ENCODE measurements around the gene ELMO1. TPM values are rescaled to one million over a fixed set of nuclear protein-coding genes. Genes with fewer than 3 reads are reported as not detected.
A peak's percentile ranks its signal among the peaks of the same experiment; 100 is the strongest.

ELMO1 gene
- total and polyA plus RNA-seq, 4 donors: 6.7 to 51.5 (median 14.8) TPM

DNA sequence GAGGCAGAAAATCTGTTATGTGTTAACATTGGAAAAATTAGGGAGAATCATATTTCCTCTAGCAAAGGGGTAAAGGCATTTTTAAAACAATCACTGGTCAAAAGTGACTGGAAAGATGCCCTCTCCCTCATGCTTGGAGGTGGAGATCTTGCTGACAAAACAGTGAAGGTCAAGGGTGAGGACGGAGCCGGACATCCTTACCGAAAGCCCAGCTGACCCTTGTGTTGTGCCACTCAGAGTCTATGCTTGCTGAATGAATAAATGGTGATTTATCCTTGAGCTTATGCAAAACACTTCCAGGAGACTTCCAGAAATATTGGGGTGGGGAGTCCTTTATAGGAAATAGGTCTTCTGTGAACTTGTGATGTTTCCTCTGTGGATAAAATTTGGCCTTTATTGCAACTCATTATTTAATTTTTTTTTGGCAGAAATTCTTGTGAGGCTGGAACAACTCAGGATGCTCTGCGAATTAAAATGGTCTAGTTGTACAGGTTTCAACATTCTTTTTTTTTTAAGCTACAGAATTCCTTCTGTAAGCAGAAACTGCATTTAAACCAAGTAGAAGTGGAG lies 28.3 kb upstream of the ELMO1 start:
- Histone ChIP-seq H3K27me3 (ENCODE audit: control insufficient read depth in 4 of 4, insufficient read depth in 4 of 4, low read length in 3 of 4) (no peaks in the 10 kb centered on the region), H3K4me1 (ENCODE audit: control insufficient read depth in 4 of 4, insufficient read depth in 4 of 4, low read length in 3 of 4) (no peaks in the 10 kb centered on the region), H3K36me3 (ENCODE audit: control insufficient read depth in 4 of 4, insufficient read depth in 3 of 4, low read depth in 1 of 4, low read length in 3 of 4) (no peaks in the 10 kb centered on the region), H3K9ac (ENCODE audit: low read depth in 1 of 2, low read length in 2 of 2) (no peak overlapping the region), H3K9me3 (ENCODE audit: control insufficient read depth in 4 of 4, low read length in 3 of 4) (no peaks in the 10 kb centered on the region), H3K4me3 (ENCODE audit: low read depth in 1 of 3, low read length in 3 of 3) (no peak overlapping the region), H3K27ac (ENCODE audit: low read depth in 1 of 2, low read length in 2 of 2) (no peak overlapping the region)
- no peak for DNase-seq (ENCODE audit: low spot score)
- WGBS: 73% methylated on average over 4 of the region's 4 CpGs
- TF ChIP-seq YY1 (IDR thresholded peaks at IDR 0.05) (no peak), NR2F2 (IDR thresholded peaks at IDR 0.05) (peak; percentile 89)

DNA sequence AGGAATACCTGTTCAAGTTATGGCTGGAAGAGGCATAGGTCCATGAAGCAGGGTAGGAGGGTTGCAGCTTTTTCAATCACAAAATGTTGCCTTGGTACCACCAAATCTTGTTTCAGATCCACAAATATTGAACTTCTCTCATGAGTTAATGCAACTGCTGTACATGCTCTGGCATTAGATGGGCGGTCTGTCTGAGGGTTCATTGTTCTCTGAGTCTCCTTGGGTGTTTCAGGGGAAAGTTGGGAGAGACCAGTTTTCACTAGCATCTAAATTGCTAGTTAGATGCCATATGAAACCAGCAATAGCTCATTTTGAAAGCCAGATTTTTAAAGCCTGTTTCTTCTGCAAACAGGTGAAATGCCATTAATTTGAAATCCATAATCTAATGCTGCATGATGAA lies 27.8 kb upstream of the ELMO1 start:
- no peak for DNase-seq (ENCODE audit: low spot score)
- TF ChIP-seq TAF1 (conservative IDR thresholded peaks at IDR 0.05) (no peak), FOXA1 (IDR thresholded peaks at IDR 0.05) (no peak)
- Histone ChIP-seq H3K36me3 (ENCODE audit: control insufficient read depth in 4 of 4, insufficient read depth in 3 of 4, low read depth in 1 of 4, low read length in 3 of 4) (no peaks in the 10 kb centered on the region), H3K4me3 (ENCODE audit: low read depth in 1 of 3, low read length in 3 of 3) (no peak overlapping the region), H3K9me3 (ENCODE audit: control insufficient read depth in 4 of 4, low read length in 3 of 4) (no peaks in the 10 kb centered on the region), H3K9ac (ENCODE audit: low read depth in 1 of 2, low read length in 2 of 2) (no peak overlapping the region), H3K27ac (ENCODE audit: low read depth in 1 of 2, low read length in 2 of 2) (no peak overlapping the region), H3K27me3 (ENCODE audit: control insufficient read depth in 4 of 4, insufficient read depth in 4 of 4, low read length in 3 of 4) (no peaks in the 10 kb centered on the region), H3K4me1 (ENCODE audit: control insufficient read depth in 4 of 4, insufficient read depth in 4 of 4, low read length in 3 of 4) (no peaks in the 10 kb centered on the region)
- WGBS: 90% methylated on average over 1 of the region's 1 CpG

DNA sequence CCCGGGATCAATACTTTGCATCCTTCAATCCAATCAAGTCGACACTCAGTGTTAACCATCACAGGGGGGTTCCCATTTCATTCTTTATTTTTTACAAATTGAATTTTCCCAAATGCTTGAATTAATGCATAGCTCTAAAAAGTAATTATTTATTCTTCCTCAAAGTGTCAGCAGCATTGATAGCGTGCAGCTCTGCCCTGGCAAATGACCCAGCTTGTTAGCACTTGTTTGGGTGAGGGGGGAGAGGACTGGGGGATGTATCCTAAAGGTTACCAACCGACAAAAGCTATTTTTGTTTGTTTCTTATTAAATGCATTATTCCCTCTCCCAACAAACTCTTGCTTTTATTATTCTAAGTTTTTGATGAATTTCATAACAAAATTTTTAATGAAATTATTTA lies 27.0 kb upstream of the ELMO1 start:
- Histone ChIP-seq H3K4me3 (ENCODE audit: low read depth in 1 of 3, low read length in 3 of 3) (no peak overlapping the region), H3K9me3 (ENCODE audit: control insufficient read depth in 4 of 4, low read length in 3 of 4) (no peaks in the 10 kb centered on the region), H3K4me1 (ENCODE audit: control insufficient read depth in 4 of 4, insufficient read depth in 4 of 4, low read length in 3 of 4) (no peaks in the 10 kb centered on the region), H3K9ac (ENCODE audit: low read depth in 1 of 2, low read length in 2 of 2) (no peak overlapping the region), H3K36me3 (ENCODE audit: control insufficient read depth in 4 of 4, insufficient read depth in 3 of 4, low read depth in 1 of 4, low read length in 3 of 4) (no peaks in the 10 kb centered on the region), H3K27ac (ENCODE audit: low read depth in 1 of 2, low read length in 2 of 2) (no peak overlapping the region), H3K27me3 (ENCODE audit: control insufficient read depth in 4 of 4, insufficient read depth in 4 of 4, low read length in 3 of 4) (no peaks in the 10 kb centered on the region)
- TF ChIP-seq, protein P1, sequence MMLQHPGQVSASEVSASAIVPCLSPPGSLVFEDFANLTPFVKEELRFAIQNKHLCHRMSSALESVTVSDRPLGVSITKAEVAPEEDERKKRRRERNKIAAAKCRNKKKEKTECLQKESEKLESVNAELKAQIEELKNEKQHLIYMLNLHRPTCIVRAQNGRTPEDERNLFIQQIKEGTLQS (IDR thresholded peaks at IDR 0.05): no peak
- no peak for TF ChIP-seq NR2F2 (IDR thresholded peaks at IDR 0.05)
- no peak for TF ChIP-seq TAF1 (conservative IDR thresholded peaks at IDR 0.05)
- no peak for TF ChIP-seq HNF4G (IDR thresholded peaks at IDR 0.05)
- no peak for TF ChIP-seq JUND (IDR thresholded peaks at IDR 0.05)
- TF ChIP-seq, protein P2, sequence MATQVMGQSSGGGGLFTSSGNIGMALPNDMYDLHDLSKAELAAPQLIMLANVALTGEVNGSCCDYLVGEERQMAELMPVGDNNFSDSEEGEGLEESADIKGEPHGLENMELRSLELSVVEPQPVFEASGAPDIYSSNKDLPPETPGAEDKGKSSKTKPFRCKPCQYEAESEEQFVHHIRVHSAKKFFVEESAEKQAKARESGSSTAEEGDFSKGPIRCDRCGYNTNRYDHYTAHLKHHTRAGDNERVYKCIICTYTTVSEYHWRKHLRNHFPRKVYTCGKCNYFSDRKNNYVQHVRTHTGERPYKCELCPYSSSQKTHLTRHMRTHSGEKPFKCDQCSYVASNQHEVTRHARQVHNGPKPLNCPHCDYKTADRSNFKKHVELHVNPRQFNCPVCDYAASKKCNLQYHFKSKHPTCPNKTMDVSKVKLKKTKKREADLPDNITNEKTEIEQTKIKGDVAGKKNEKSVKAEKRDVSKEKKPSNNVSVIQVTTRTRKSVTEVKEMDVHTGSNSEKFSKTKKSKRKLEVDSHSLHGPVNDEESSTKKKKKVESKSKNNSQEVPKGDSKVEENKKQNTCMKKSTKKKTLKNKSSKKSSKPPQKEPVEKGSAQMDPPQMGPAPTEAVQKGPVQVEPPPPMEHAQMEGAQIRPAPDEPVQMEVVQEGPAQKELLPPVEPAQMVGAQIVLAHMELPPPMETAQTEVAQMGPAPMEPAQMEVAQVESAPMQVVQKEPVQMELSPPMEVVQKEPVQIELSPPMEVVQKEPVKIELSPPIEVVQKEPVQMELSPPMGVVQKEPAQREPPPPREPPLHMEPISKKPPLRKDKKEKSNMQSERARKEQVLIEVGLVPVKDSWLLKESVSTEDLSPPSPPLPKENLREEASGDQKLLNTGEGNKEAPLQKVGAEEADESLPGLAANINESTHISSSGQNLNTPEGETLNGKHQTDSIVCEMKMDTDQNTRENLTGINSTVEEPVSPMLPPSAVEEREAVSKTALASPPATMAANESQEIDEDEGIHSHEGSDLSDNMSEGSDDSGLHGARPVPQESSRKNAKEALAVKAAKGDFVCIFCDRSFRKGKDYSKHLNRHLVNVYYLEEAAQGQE (IDR thresholded peaks at IDR 0.05): no peak
- no peak for TF ChIP-seq GABPA (IDR thresholded peaks at IDR 0.05 in 1 of 2, conservative IDR thresholded peaks at IDR 0.05 in 1 of 2)
- no peak for TF ChIP-seq FOXA1 (IDR thresholded peaks at IDR 0.05)
- no peak for TF ChIP-seq MAX (IDR thresholded peaks at IDR 0.05)
- TF ChIP-seq SP1 (IDR thresholded peaks at IDR 0.05): no peak
- DNase-seq (ENCODE audit: low spot score): no peak
- WGBS: 82% methylated on average over 4 of the region's 4 CpGs

Measured in liver (tissue), 9 donors.